ENCODE results near the gene WDR37.

DNA sequence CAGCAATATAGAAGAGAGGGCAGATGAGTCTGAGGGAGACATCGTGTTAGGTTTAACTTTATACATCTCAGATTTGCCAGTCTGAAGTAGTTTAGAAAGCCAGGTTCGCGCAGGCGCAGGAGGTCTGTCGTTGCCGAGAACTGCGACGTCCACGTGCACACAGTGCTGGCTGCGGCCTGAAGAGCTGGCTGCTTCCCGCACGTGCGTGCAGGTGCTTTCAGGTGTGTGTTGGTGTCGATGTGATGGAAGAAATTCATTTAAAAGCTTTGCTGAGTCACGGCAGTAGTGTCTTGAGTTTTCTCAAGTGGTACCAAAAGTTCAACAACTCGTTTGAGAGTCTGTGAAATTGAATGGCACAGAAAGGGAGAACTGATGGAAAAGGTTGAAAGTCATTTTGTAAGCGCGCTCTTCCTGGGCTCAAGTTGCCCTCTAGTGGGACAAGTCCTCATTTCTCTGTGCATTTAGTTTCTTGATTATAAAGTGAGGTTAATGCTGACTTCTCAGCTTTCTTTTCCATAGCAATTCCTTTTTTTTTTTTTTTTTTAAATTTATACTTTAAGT, 18.6 kb downstream of the WDR37 start:
- no peak for TF ChIP-seq ZNF263 (CRISPR knock-in tag; IDR thresholded peaks at IDR 0.05; ENCODE audit: low read depth)
- no peak for TF ChIP-seq ETV6 (CRISPR knock-in tag; IDR thresholded peaks at IDR 0.05)
- TF ChIP-seq KAT7 (CRISPR knock-in tag; IDR thresholded peaks at IDR 0.05; ENCODE audit: borderline replicate concordance): no peak
- TF ChIP-seq, protein P1, sequence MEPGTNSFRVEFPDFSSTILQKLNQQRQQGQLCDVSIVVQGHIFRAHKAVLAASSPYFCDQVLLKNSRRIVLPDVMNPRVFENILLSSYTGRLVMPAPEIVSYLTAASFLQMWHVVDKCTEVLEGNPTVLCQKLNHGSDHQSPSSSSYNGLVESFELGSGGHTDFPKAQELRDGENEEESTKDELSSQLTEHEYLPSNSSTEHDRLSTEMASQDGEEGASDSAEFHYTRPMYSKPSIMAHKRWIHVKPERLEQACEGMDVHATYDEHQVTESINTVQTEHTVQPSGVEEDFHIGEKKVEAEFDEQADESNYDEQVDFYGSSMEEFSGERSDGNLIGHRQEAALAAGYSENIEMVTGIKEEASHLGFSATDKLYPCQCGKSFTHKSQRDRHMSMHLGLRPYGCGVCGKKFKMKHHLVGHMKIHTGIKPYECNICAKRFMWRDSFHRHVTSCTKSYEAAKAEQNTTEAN (CRISPR knock-in tag; IDR thresholded peaks at IDR 0.05): no peak
- TF ChIP-seq NFYB (CRISPR knock-in tag; conservative IDR thresholded peaks at IDR 0.05; ENCODE audit: low read depth): no peak
- TF ChIP-seq, protein P2, sequence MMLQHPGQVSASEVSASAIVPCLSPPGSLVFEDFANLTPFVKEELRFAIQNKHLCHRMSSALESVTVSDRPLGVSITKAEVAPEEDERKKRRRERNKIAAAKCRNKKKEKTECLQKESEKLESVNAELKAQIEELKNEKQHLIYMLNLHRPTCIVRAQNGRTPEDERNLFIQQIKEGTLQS (CRISPR knock-in tag; conservative IDR thresholded peaks at IDR 0.05): no peak

Data from WTC11 (cell line).